HepG2 (cell line): ENCODE results near the gene RGL1. TPM values are rescaled to one million over a fixed set of nuclear protein-coding genes. Genes with fewer than 3 reads are reported as not detected.

ENCODE experiments used
- ATAC-seq: fragments of 200-7000 bp; cut with Tn5 transposase; 3 replicates; pipeline ENCODE4 v1.9.1; 2020; ENCODE audit warnings: mild to moderate bottlenecking, moderate library complexity
- BruUV-seq: library from RNA; stranded (reverse); fragments of 400-500 nt; replicated peaks from 2 replicates; lab custom pipeline; 2021; lab: Mats Ljungman, UMichigan
- CTCF ChIA-PET: fragments of 300-600 bp; formaldehyde crosslinking; extraction: SDS; loops from one replicate; lab custom pipeline; 2021; ENCODE audit warnings: low total read pairs, inconsistent platforms, low intra/inter-chr PET ratio; lab: Yijun Ruan, JAX
- POLR2A ChIA-PET: fragments of 350-600 bp; sonication (Branson Sonifier 250); formaldehyde crosslinking; loops from one replicate; lab custom pipeline; 2020; ENCODE audit warnings: antibody characterized with exemption, inconsistent platforms; lab: Yijun Ruan, JAX
- DNase-seq: peaks from one replicate; pipeline ENCODE4 v3.0.0-alpha.2; 2015; ENCODE audit warnings: low spot score
- FAIRE-seq: peaks from 3 replicates; lab custom pipeline; 2011; peaks lifted over from hg19 to GRCh38; lab: Jason Lieb, UNC
- H2AFZ ChIP-seq: one replicate; pipeline ENCODE4 v1.6.1; 2011; ENCODE audit warnings: low read length, inconsistent platforms
- H3K27ac ChIP-seq: fragments of 300-600 bp; 3 replicates; pipeline ENCODE4 v1.8.0; 2011; ENCODE audit warnings: mixed run types, mild to moderate bottlenecking, mixed read lengths, low read length, inconsistent platforms; ENCODE audit not compliant: insufficient read depth; ENCODE audit errors: extremely low read length
- H3K27me3 ChIP-seq, 2 experiments: fragments of 200-600 bp in 1 of 2; 2 replicates in 1 of 2; 3 replicates in 1 of 2; pipeline versions ENCODE4 v1.6.0 to v1.8.0; 2011; ENCODE audit warnings: low read length in 2 of 2, mild to moderate bottlenecking in 2 of 2, moderate library complexity in 2 of 2, inconsistent platforms in 1 of 2; ENCODE audit not compliant: insufficient read depth in 2 of 2, control insufficient read depth in 1 of 2
- H3K36me3 ChIP-seq, 2 experiments: fragments of 200-600 bp in 1 of 2; replicated peaks in 1 of 2; 2 replicates in 1 of 2; 3 replicates in 1 of 2; pipeline versions ENCODE4 v1.5.1 to v1.8.0; 2011; ENCODE audit warnings: low read length in 2 of 2, inconsistent platforms in 1 of 2; ENCODE audit not compliant: insufficient read depth in 2 of 2, control insufficient read depth in 1 of 2
- H3K4me1 ChIP-seq: 2 replicates; pipeline ENCODE4 v1.5.1; 2012; ENCODE audit warnings: low read length, inconsistent platforms; ENCODE audit not compliant: insufficient read depth
- H3K4me2 ChIP-seq: 2 replicates; pipeline ENCODE4 v1.6.0; 2011; ENCODE audit warnings: low read depth, low read length, inconsistent platforms
- H3K4me3 ChIP-seq, 3 experiments: fragments of 200-600 bp in 1 of 3; sonication (generic), shearing (Covaris generic) in 1 of 3; replicated peaks in 1 of 3; 2 replicates each; pipeline ENCODE4 v1.5.1; 2011 to 2016; ENCODE audit warnings: low read length in 3 of 3, inconsistent platforms in 2 of 3, low read depth in 2 of 3, mild to moderate bottlenecking in 2 of 3, control low read depth in 1 of 3, mixed read lengths in 1 of 3; ENCODE audit not compliant: insufficient read depth in 1 of 3
- H3K79me2 ChIP-seq: one replicate; pipeline ENCODE4 v1.6.1; 2011; ENCODE audit warnings: low read length, inconsistent platforms; ENCODE audit not compliant: insufficient read depth
- H3K9ac ChIP-seq: 2 replicates; pipeline ENCODE4 v1.6.0; 2011; ENCODE audit warnings: mild to moderate bottlenecking, low read depth, low read length, inconsistent platforms; ENCODE audit not compliant: insufficient read depth
- H3K9me3 ChIP-seq: 2 replicates; pipeline ENCODE4 v1.5.1; 2012; ENCODE audit warnings: mild to moderate bottlenecking, low read length
- H4K20me1 ChIP-seq: 2 replicates; pipeline ENCODE4 v1.6.0; 2011; ENCODE audit warnings: inconsistent platforms, mild to moderate bottlenecking, low read length, moderate library complexity; ENCODE audit not compliant: insufficient read depth
- ETS1 ChIP-seq: sonication (generic); formaldehyde crosslinking; IDR thresholded peaks from 2 replicates; pipeline ENCODE4 v1.4.0; 2020; ENCODE audit warnings: missing genetic modification reagents
- GTF3A ChIP-seq: sonication (generic); formaldehyde crosslinking; conservative IDR thresholded peaks from 2 replicates; pipeline ENCODE4 v1.4.0; 2020; ENCODE audit warnings: mild to moderate bottlenecking, missing genetic modification reagents
- KDM5A ChIP-seq: fragments of 200-600 bp; sonication (generic); IDR thresholded peaks from 2 replicates; pipeline ENCODE4 v1.7.0; 2018; ENCODE audit warnings: antibody characterized with exemption, mild to moderate bottlenecking, low read length, borderline replicate concordance
- KLF12 ChIP-seq: sonication (generic); formaldehyde crosslinking; IDR thresholded peaks from 2 replicates; pipeline ENCODE4 v1.4.0; 2020; ENCODE audit warnings: missing genetic modification reagents, borderline replicate concordance
- MXI1 ChIP-seq: IDR thresholded peaks from 3 replicates; pipeline ENCODE4 v1.6.1; 2012; ENCODE audit warnings: low read depth, low read length, inconsistent platforms, borderline replicate concordance
- PLRG1 ChIP-seq: fragments of 450-650 bp; conservative IDR thresholded peaks from 2 replicates; pipeline ENCODE4 v1.6.1; 2016
- POGZ ChIP-seq: sonication (generic); formaldehyde crosslinking; IDR thresholded peaks from 2 replicates; pipeline ENCODE4 v1.4.0; 2020; ENCODE audit warnings: mild to moderate bottlenecking, missing genetic modification reagents
- ZFP90 ChIP-seq: sonication (generic); formaldehyde crosslinking; IDR thresholded peaks from 2 replicates; pipeline ENCODE4 v1.8.0; 2022; ENCODE audit warnings: missing genetic modification reagents, mild to moderate bottlenecking, inconsistent platforms, borderline replicate concordance
- ZNF264 ChIP-seq: sonication (generic); formaldehyde crosslinking; IDR thresholded peaks from 2 replicates; pipeline ENCODE4 v1.4.0; 2020; ENCODE audit warnings: missing genetic modification reagents
- ZNF563 ChIP-seq: sonication (generic); formaldehyde crosslinking; IDR thresholded peaks from 2 replicates; pipeline ENCODE4 v1.8.0; 2022; ENCODE audit warnings: mild to moderate bottlenecking, moderate library complexity, missing genetic modification reagents
- ZNF703 ChIP-seq: sonication (generic); formaldehyde crosslinking; IDR thresholded peaks from 2 replicates; pipeline ENCODE4 v1.5.1; 2020; ENCODE audit warnings: missing genetic modification reagents, mild to moderate bottlenecking, moderate library complexity, borderline replicate concordance
- ZNF766 ChIP-seq: sonication (generic); formaldehyde crosslinking; IDR thresholded peaks from 2 replicates; pipeline ENCODE4 v1.5.0; 2020; ENCODE audit warnings: missing genetic modification reagents, borderline replicate concordance
- ZNF770 ChIP-seq: sonication (generic); formaldehyde crosslinking; IDR thresholded peaks from 2 replicates; pipeline ENCODE4 v1.5.0; 2020; ENCODE audit warnings: mild to moderate bottlenecking, missing genetic modification reagents
- WGBS: methylation state at CpG from one replicate; pipeline ENCODE4 v1.1.6; 2017; ENCODE audit warnings: low lambda C conversion rate; 5-methylcytosine and 5-hydroxymethylcytosine counted together
- in situ Hi-C: cut with HindIII; loops from 2 replicates; pipeline ENCODE4 v1.10.0; 2017; ENCODE audit warnings: low pct_unique_long_range_greater_than_20kb; ENCODE audit not compliant: extremely low pct_ligation_motif_present
- intact Hi-C: fragments of 100-400 bp; cut with micrococcal nuclease; formaldehyde crosslinking; loops from one replicate; pipeline ENCODE4 v1.10.0; 2022; ENCODE audit not compliant: unreplicated experiment
- polyA plus RNA-seq, 8 experiments: library from polyadenylated mRNA; depleted of rRNA in 3 of 8; stranded (reverse) in 7 of 8; unstranded in 1 of 8; fragments of >200 nt; fragmentation: Illumina TruSeq in 4 of 8; extraction: Trizol in 4 of 8; gene quantifications; 2 replicates each; pipeline versions ENCODE4 v1.2.1 to v1.2.3, GENCODE V29; 2011 to 2016; ENCODE audit warnings: low read depth in 4 of 8, missing spikeins in 1 of 8, mixed read lengths in 1 of 8; ENCODE audit not compliant: insufficient read depth in 1 of 8
- total RNA-seq, 5 experiments: library from RNA; depleted of rRNA; stranded (reverse); fragments of >200 nt; fragmentation: Illumina TruSeq; extraction: Trizol; gene quantifications; 2 replicates each; pipeline ENCODE4 v1.2.3, GENCODE V29; 2016; ENCODE audit warnings: low read depth in 1 of 5

The RGL1 gene
- total and polyA plus RNA-seq, 2 of the 13 experiments (the other 11 are each of a cell fraction or from before 2014, with no cell fraction given): 3.5 to 4.7 TPM

GRCh38 chr1:183812686-183813569 is 8.0 kb downstream of the RGL1 start (continued):
- TF ChIP-seq ZFP90 (CRISPR knock-in tag) (no peak), ZNF770 (0 out of 2 replicates have a peak, but pooled peaks have one; percentile 18), MXI1 (0 out of 3 replicates have a peak, but pooled peaks have one; percentile 25), POGZ (CRISPR knock-in tag) (no peak), KDM5A (no peak)

GRCh38 chr1:183814121-183814681 is 9.3 kb downstream of the RGL1 start:
- POLR2A ChIA-PET: no interaction called here
- DNase-seq (no peak), ATAC-seq (no peak), FAIRE-seq (no peak)
- in situ Hi-C loops (no loop called here), intact Hi-C loops (loop anchor here (5.0 kb wide), 2 partner anchors 68 to 103 kb away; no protein-coding TSS in a partner anchor)
- BruUV-seq: no TSS peak
- Histone ChIP-seq H3K79me2 (no peaks in the 10 kb centered on the region), H4K20me1 (no peaks in the 10 kb centered on the region; the same call in 1 of the 2 replicates), H3K9ac (no peak overlapping the region), H3K27me3 (no peaks in the 10 kb centered on the region; a peak in 1 of 5 replicates), H3K4me1 (peaks cover 18% of the 10 kb centered on the region), H3K27ac (no peak overlapping the region), H2AFZ (no peak overlapping the region), H3K36me3 (no peaks in the 10 kb centered on the region), H3K9me3 (no peaks in the 10 kb centered on the region), H3K4me2 (no peak overlapping the region), H3K4me3 (no peak overlapping the region)
- CTCF ChIA-PET: no interaction called here
- 100% methylated on average over 1 of the region's 1 CpG for WGBS
- TF ChIP-seq PLRG1: no peak
- no peak for TF ChIP-seq KLF12 (CRISPR knock-in tag)
- TF ChIP-seq ZNF563 (CRISPR knock-in tag): no peak
- no peak for TF ChIP-seq GTF3A (CRISPR knock-in tag)
- TF ChIP-seq ETS1 (CRISPR knock-in tag): no peak
- TF ChIP-seq ZNF703 (CRISPR knock-in tag): no peak
- no peak for TF ChIP-seq ZNF766 (CRISPR knock-in tag)
- TF ChIP-seq ZNF264 (CRISPR knock-in tag): no peak
